SK-N-SH treated with all-trans-retinoic acid at 6 μM for 48 hours (cell line): Measurements from ENCODE around the gene B3GALNT2.

Experiments
- ATAC-seq: fragments of 200-7000 bp; cut with Tn5 transposase; 3 replicates; pipeline ENCODE4 v1.9.1; 2020; ENCODE audit warnings: mild to moderate bottlenecking, moderate library complexity
- CREB5 ChIP-seq: fragments of 250-450 bp; sonication (Bioruptor Pico); IDR thresholded peaks from 2 replicates; pipeline ENCODE4 v1.5.1; 2020; ENCODE audit warnings: low read depth, mild to moderate bottlenecking, moderate library complexity
- CSDC2 ChIP-seq: fragments of 250-450 bp; sonication (Bioruptor Pico); IDR thresholded peaks from 2 replicates; pipeline ENCODE4 v1.5.0; 2020; ENCODE audit warnings: mild to moderate bottlenecking, moderate library complexity
- ESRRG ChIP-seq: fragments of 250-450 bp; sonication (Bioruptor Pico); IDR thresholded peaks from 2 replicates; pipeline ENCODE4 v1.6.1; 2021; ENCODE audit warnings: mild to moderate bottlenecking
- GLIS3 ChIP-seq: fragments of 250-450 bp; sonication (Bioruptor Pico); IDR thresholded peaks from 2 replicates; pipeline ENCODE4 v1.5.0; 2020; ENCODE audit warnings: mild to moderate bottlenecking, moderate library complexity
- ISL1 ChIP-seq: fragments of 250-450 bp; sonication (Bioruptor Pico); IDR thresholded peaks from 2 replicates; pipeline ENCODE4 v2.1.2; 2022; ENCODE audit warnings: mild to moderate bottlenecking, moderate library complexity
- OSR1 ChIP-seq: fragments of 250-450 bp; sonication (Bioruptor Pico); IDR thresholded peaks from 2 replicates; pipeline ENCODE4 v1.8.0; 2022; ENCODE audit warnings: moderate library complexity, mild to moderate bottlenecking, inconsistent platforms
- PATZ1 ChIP-seq: fragments of 250-450 bp; sonication (Bioruptor Pico); IDR thresholded peaks from 2 replicates; pipeline ENCODE4 v1.8.0; 2020; ENCODE audit warnings: mild to moderate bottlenecking, moderate library complexity, borderline replicate concordance
- POU6F1 ChIP-seq: fragments of 250-450 bp; sonication (Bioruptor Pico); IDR thresholded peaks from 2 replicates; pipeline ENCODE4 v1.8.0; 2021; ENCODE audit warnings: low read depth, mild to moderate bottlenecking, moderate library complexity, borderline replicate concordance
- RARB ChIP-seq: fragments of 250-450 bp; sonication (Bioruptor Pico); IDR thresholded peaks from 2 replicates; pipeline ENCODE4 v1.8.0; 2021; ENCODE audit warnings: mild to moderate bottlenecking, moderate library complexity
- SNAI2 ChIP-seq: fragments of 250-450 bp; sonication (Bioruptor Pico); IDR thresholded peaks from 2 replicates; pipeline ENCODE4 v1.5.0; 2020; ENCODE audit warnings: mild to moderate bottlenecking, moderate library complexity
- TCF4 ChIP-seq: fragments of 250-450 bp; sonication (Bioruptor Pico); IDR thresholded peaks from 2 replicates; pipeline ENCODE4 v1.8.0; 2021; ENCODE audit warnings: mild to moderate bottlenecking, moderate library complexity, borderline replicate concordance
- TOX ChIP-seq: fragments of 250-450 bp; sonication (Bioruptor Pico); IDR thresholded peaks from 2 replicates; pipeline ENCODE4 v1.8.0; 2021; ENCODE audit warnings: mild to moderate bottlenecking, moderate library complexity, borderline replicate concordance
- TSHZ2 ChIP-seq: fragments of 250-450 bp; sonication (Bioruptor Pico); IDR thresholded peaks from 2 replicates; pipeline ENCODE4 v1.5.0; 2020; ENCODE audit warnings: mild to moderate bottlenecking, moderate library complexity
- ZC3H10 ChIP-seq: fragments of 250-450 bp; sonication (Bioruptor Pico); IDR thresholded peaks from 2 replicates; pipeline ENCODE4 v1.5.1; 2021; ENCODE audit warnings: mild to moderate bottlenecking, moderate library complexity
- ZFP3 ChIP-seq: fragments of 250-450 bp; sonication (Bioruptor Pico); IDR thresholded peaks from 2 replicates; pipeline ENCODE4 v1.5.0; 2020; ENCODE audit warnings: mild to moderate bottlenecking, moderate library complexity
- ZFP30 ChIP-seq: fragments of 450-650 bp; formaldehyde crosslinking; IDR thresholded peaks from 2 replicates; pipeline ENCODE4 v1.5.0; 2022; ENCODE audit warnings: mild to moderate bottlenecking, moderate library complexity

Gene B3GALNT2

GRCh38 chr1:235448616-235449015 lies 55.6 kb downstream of the B3GALNT2 start:
- ATAC-seq = no peak
- TF ChIP-seq TSHZ2 (CRISPR knock-in tag) = no peak
- TF ChIP-seq TOX (CRISPR knock-in tag) = no peak
- TF ChIP-seq ESRRG (CRISPR knock-in tag) = no peak
- no peak for TF ChIP-seq POU6F1
- TF ChIP-seq CREB5 = no peak
- TF ChIP-seq ZC3H10 (CRISPR knock-in tag) = no peak

- TF ChIP-seq ZC3H10 (CRISPR knock-in tag) (no peak), PATZ1 (CRISPR knock-in tag) (no peak), RARB (no peak), GLIS3 (CRISPR knock-in tag) (no peak), POU6F1 (peak; percentile 37; the same call in 1 of the 2 replicates)
Observed at GRCh38 chr1:235442788-235443429, 61.3 kb downstream of the B3GALNT2 start.

GRCh38 chr1:235441159-235441685 lies 63.0 kb downstream of the B3GALNT2 start:
- no peak for ATAC-seq
- no peak for TF ChIP-seq ZFP30 (CRISPR knock-in tag)
- no peak for TF ChIP-seq PATZ1 (CRISPR knock-in tag)
- no peak for TF ChIP-seq ISL1 (CRISPR knock-in tag)
- TF ChIP-seq TSHZ2 (CRISPR knock-in tag) = no peak
- no peak for TF ChIP-seq RARB
- no peak for TF ChIP-seq ZFP3 (CRISPR knock-in tag)
- no peak for TF ChIP-seq CSDC2
- TF ChIP-seq SNAI2 = no peak
- no peak for TF ChIP-seq TCF4 (CRISPR knock-in tag)
- no peak for TF ChIP-seq OSR1 (CRISPR knock-in tag)
- TF ChIP-seq, all 23 proteins: peak for 0

More at GRCh38 chr1:235442788-235443429, 61.3 kb downstream of the B3GALNT2 start:
- peak; percentile 93 for ATAC-seq
